H9 (cell line): ENCODE data around the gene MOXD1. TPM values are rescaled to one million over a fixed set of nuclear protein-coding genes. Genes with fewer than 3 reads are reported as not detected.

Experiments
- DNase-seq: peaks from one replicate; pipeline ENCODE4 v3.0.0-alpha.2; 2017
- H2AFZ ChIP-seq: one replicate; pipeline ENCODE4 v1.6.1; 2013; ENCODE audit warnings: mild to moderate bottlenecking, low read length, control low read depth, moderate library complexity
- H2AK5ac ChIP-seq: 2 replicates; pipeline ENCODE4 v1.6.1; 2013; ENCODE audit warnings: low read length, control low read depth, mixed read lengths; ENCODE audit not compliant: insufficient read length
- H2BK120ac ChIP-seq: one replicate; pipeline ENCODE4 v1.6.1; 2013; ENCODE audit warnings: low read depth, mild to moderate bottlenecking, low read length, control low read depth, inconsistent platforms; ENCODE audit not compliant: poor library complexity, severe bottlenecking
- H2BK12ac ChIP-seq: 2 replicates; pipeline ENCODE4 v1.6.1; 2013; ENCODE audit warnings: low read length, control low read depth, mixed read lengths, low read depth; ENCODE audit not compliant: insufficient read length
- H2BK15ac ChIP-seq: 2 replicates; pipeline ENCODE4 v1.6.1; 2013; ENCODE audit warnings: low read depth, low read length, control low read depth
- H2BK20ac ChIP-seq: one replicate; pipeline ENCODE4 v1.6.1; 2013; ENCODE audit warnings: low read depth, mild to moderate bottlenecking, low read length, control low read depth, inconsistent platforms; ENCODE audit not compliant: poor library complexity, severe bottlenecking
- H2BK5ac ChIP-seq: 2 replicates; pipeline ENCODE4 v1.6.1; 2013; ENCODE audit warnings: low read length, control low read depth, mixed read lengths; ENCODE audit not compliant: insufficient read length
- H3K14ac ChIP-seq: 2 replicates; pipeline ENCODE4 v1.6.1; 2013; ENCODE audit warnings: low read length, control low read depth; ENCODE audit not compliant: insufficient read depth
- H3K18ac ChIP-seq: 2 replicates; pipeline ENCODE4 v1.6.1; 2013; ENCODE audit warnings: low read depth, mild to moderate bottlenecking, mixed read lengths, low read length, control low read depth; ENCODE audit not compliant: insufficient read length
- H3K23ac ChIP-seq: 2 replicates; pipeline ENCODE4 v1.6.1; 2013; ENCODE audit warnings: low read length, control low read depth, mixed read lengths, low read depth; ENCODE audit not compliant: insufficient read length
- H3K23me2 ChIP-seq: 2 replicates; pipeline ENCODE4 v1.6.1; 2013; ENCODE audit warnings: low read depth, mild to moderate bottlenecking, mixed read lengths, low read length, control low read depth; ENCODE audit not compliant: insufficient read length, poor library complexity, severe bottlenecking
- H3K27ac ChIP-seq: 2 replicates; pipeline ENCODE4 v1.5.1; 2013; ENCODE audit warnings: low read length, control low read depth, mixed read lengths, low read depth; ENCODE audit not compliant: insufficient read length
- H3K27me3 ChIP-seq: 2 replicates; pipeline ENCODE4 v1.6.1; 2013; ENCODE audit warnings: low read length, control low read depth, inconsistent platforms; ENCODE audit not compliant: insufficient read depth
- H3K4ac ChIP-seq: 2 replicates; pipeline ENCODE4 v1.6.1; 2013; ENCODE audit warnings: low read depth, mild to moderate bottlenecking, control low read depth, inconsistent platforms, low read length, moderate library complexity
- H3K4me1 ChIP-seq: 2 replicates; pipeline ENCODE4 v1.6.1; 2013; ENCODE audit warnings: low read length, control low read depth, inconsistent platforms; ENCODE audit not compliant: insufficient read depth
- H3K4me2 ChIP-seq: 2 replicates; pipeline ENCODE4 v1.6.1; 2013; ENCODE audit warnings: low read length, control low read depth, mixed read lengths; ENCODE audit not compliant: insufficient read length, insufficient read depth
- H3K56ac ChIP-seq: 2 replicates; pipeline ENCODE4 v1.6.1; 2013; ENCODE audit warnings: low read depth, mild to moderate bottlenecking, mixed read lengths, low read length, control low read depth; ENCODE audit not compliant: insufficient read length
- H3K79me1 ChIP-seq: 2 replicates; pipeline ENCODE4 v1.6.1; 2013; ENCODE audit warnings: low read depth, mild to moderate bottlenecking, moderate library complexity, low read length, control low read depth, inconsistent platforms; ENCODE audit not compliant: insufficient read depth, poor library complexity, severe bottlenecking
- H3K79me2 ChIP-seq: 2 replicates; pipeline ENCODE4 v1.6.1; 2013; ENCODE audit warnings: low read length, control low read depth, inconsistent platforms; ENCODE audit not compliant: insufficient read depth
- H3K9ac ChIP-seq: 2 replicates; pipeline ENCODE4 v1.6.1; 2013; ENCODE audit warnings: low read length, control low read depth, mixed read lengths; ENCODE audit not compliant: insufficient read length; ENCODE audit errors: extremely low read depth
- H3K9me3 ChIP-seq: one replicate; pipeline ENCODE4 v1.6.1; 2013; ENCODE audit warnings: low read depth, low read length, inconsistent platforms; ENCODE audit not compliant: control insufficient read depth
- H3T11ph ChIP-seq: one replicate; pipeline ENCODE4 v1.6.1; 2013; ENCODE audit warnings: mild to moderate bottlenecking, low read length, control low read depth, inconsistent platforms
- H4K20me1 ChIP-seq: one replicate; pipeline ENCODE4 v1.6.1; 2013; ENCODE audit not compliant: control insufficient read depth, insufficient read length, insufficient read depth
- H4K5ac ChIP-seq: 2 replicates; pipeline ENCODE4 v1.6.1; 2013; ENCODE audit warnings: low read depth, mild to moderate bottlenecking, mixed read lengths, low read length, control low read depth; ENCODE audit not compliant: insufficient read length
- H4K8ac ChIP-seq: replicated peaks from 2 replicates; pipeline ENCODE4 v1.6.1; 2013; ENCODE audit warnings: low read length, control low read depth, mixed read lengths, low read depth; ENCODE audit not compliant: insufficient read length
- H4K91ac ChIP-seq: 2 replicates; pipeline ENCODE4 v1.6.1; 2013; ENCODE audit warnings: low read depth, mild to moderate bottlenecking, moderate library complexity, mixed read lengths, low read length, control low read depth; ENCODE audit not compliant: insufficient read length
- H3K27ac Mint-ChIP-seq, 3 experiments: 2 replicates in 2 of 3; 3 replicates in 1 of 3; pipeline ENCODE4 v1.8.0; 2020 to 2021; ENCODE audit warnings: mixed read lengths in 3 of 3, mild to moderate bottlenecking in 1 of 3, moderate library complexity in 1 of 3
- H3K27me3 Mint-ChIP-seq: 2 replicates; pipeline ENCODE4 v1.8.0; 2021; ENCODE audit warnings: low read depth, mild to moderate bottlenecking, moderate library complexity, mixed read lengths
- H3K36me3 Mint-ChIP-seq, 3 experiments: 2 replicates in 2 of 3; 3 replicates in 1 of 3; pipeline ENCODE4 v1.8.0; 2020 to 2021; ENCODE audit warnings: low read depth in 3 of 3, mixed read lengths in 3 of 3; ENCODE audit not compliant: insufficient read depth in 1 of 3
- H3K4me1 Mint-ChIP-seq, 2 experiments: 2 replicates each; pipeline ENCODE4 v1.8.0; 2020; ENCODE audit warnings: mixed read lengths in 2 of 2
- H3K4me3 Mint-ChIP-seq, 2 experiments: 2 replicates in 1 of 2; 3 replicates in 1 of 2; pipeline ENCODE4 v1.8.0; 2020 to 2021; ENCODE audit warnings: mild to moderate bottlenecking in 2 of 2, mixed read lengths in 2 of 2, moderate library complexity in 1 of 2
- H3K9me3 Mint-ChIP-seq, 2 experiments: 2 replicates in 1 of 2; 3 replicates in 1 of 2; pipeline ENCODE4 v1.8.0; 2020; ENCODE audit warnings: mild to moderate bottlenecking in 2 of 2, mixed read lengths in 2 of 2, moderate library complexity in 1 of 2
- CTCF ChIP-seq: fragments of 200-600 bp; sonication (generic); conservative IDR thresholded peaks from 3 replicates; pipeline ENCODE4 v1.8.0; 2021; ENCODE audit warnings: antibody characterized with exemption, mild to moderate bottlenecking
- WGBS: extraction: QIAGEN DNeasy Blood & Tissue Kit; methylation state at CpG from one replicate; pipeline ENCODE4 v1.1.7; 2013; ENCODE audit warnings: missing lambda C conversion rate, low lambda C conversion rate, mixed read lengths; ENCODE audit not compliant: insufficient read length; ENCODE audit errors: extremely low coverage; 5-methylcytosine and 5-hydroxymethylcytosine counted together
- total RNA-seq: library from RNA; stranded (reverse); gene quantifications from 2 replicates; pipeline ENCODE4 v1.2.1, GENCODE V29; 2021

Gene MOXD1
- total RNA-seq, 1 experiment from 2014 or later = 2.3 TPM

- Histone ChIP-seq H2AK5ac (no peak overlapping the region), H3K79me2 (no peaks in the 10 kb centered on the region), H2BK5ac (no peak overlapping the region), H3K23ac (no peak overlapping the region), H3K79me1 (no peaks in the 10 kb centered on the region), H4K91ac (no peak overlapping the region), H2AFZ (no peak overlapping the region), H3K14ac (no peak overlapping the region), H3K23me2 (no peaks in the 10 kb centered on the region), H2BK20ac (no peak overlapping the region), H3K56ac (no peak overlapping the region), H4K8ac (no peak overlapping the region), H2BK15ac (no peak overlapping the region), H3K27me3 (no peaks in the 10 kb centered on the region), H3K9me3 (no peaks in the 10 kb centered on the region), H3K4me1 (peaks cover 2% of the 10 kb centered on the region; the same call in 1 of the 2 replicates), H3K4me2 (no peak overlapping the region), H4K20me1 (no peaks in the 10 kb centered on the region), H3K9ac (no peak overlapping the region), H4K5ac (no peak overlapping the region), H3K4ac (no peak overlapping the region), H3T11ph (no peak overlapping the region), H3K27ac (no peak overlapping the region), H3K18ac (no peak overlapping the region), H2BK12ac (no peak overlapping the region), H2BK120ac (no peak overlapping the region)
- TF ChIP-seq CTCF = no peak
- peaks cover 4 to 6% (median 5%) of the 10 kb centered on the region in 3 experiments; a peak in 4 of 7 replicates for H3K36me3 Mint-ChIP-seq
- no peak for DNase-seq
- H3K27me3 Mint-ChIP-seq = peaks cover 1% of the 10 kb centered on the region; the same call in 1 of the 2 replicates
- no CpG with 5 or more reads among the region's 2 CpGs for WGBS
- H3K27ac Mint-ChIP-seq = no peak overlapping the region
- H3K4me3 Mint-ChIP-seq = no peak overlapping the region
- H3K9me3 Mint-ChIP-seq = peaks cover 3 to 5% of the 10 kb centered on the region in 2 experiments; a peak in 4 of 5 replicates
- H3K4me1 Mint-ChIP-seq = 0 out of 4 replicates have a peak, but pooled peaks cover 0 to 4% of the 10 kb centered on the region in 2 experiments
These were observed 41.4 kb downstream of the MOXD1 start for GRCh38 chr6:132359886-132360285.
